Activated B cell treated with CpG ODN at 0.5 μM for 24 hours (primary cell): Measurements from ENCODE around the gene BNIP3. TPM values are rescaled to one million over a fixed set of nuclear protein-coding genes. Genes with fewer than 3 reads are reported as not detected.

Experiments
- ATAC-seq: fragments of 200-7000 bp; cut with Tn5 transposase; one replicate; pipeline ENCODE4 v1.10.0; 2021; ENCODE audit warnings: low read depth, mild to moderate bottlenecking, moderate library complexity
- CTCF ChIA-PET: fragments of 350-600 bp; sonication (Branson Sonifier 250); formaldehyde crosslinking; loops from one replicate; lab custom pipeline; 2021; ENCODE audit warnings: antibody characterized with exemption; lab: Charles Lee
- POLR2A ChIA-PET: fragments of 350-600 bp; sonication (Branson Sonifier 250); formaldehyde crosslinking; loops from one replicate; lab custom pipeline; 2021; ENCODE audit warnings: antibody characterized with exemption; lab: Charles Lee
- DNase-seq: peaks from one replicate; pipeline ENCODE4 v3.0.0; 2022
- H3K27ac Mint-ChIP-seq: one replicate; pipeline ENCODE4 v1.8.0; 2020; ENCODE audit warnings: mixed read lengths
- H3K27me3 Mint-ChIP-seq: one replicate; pipeline ENCODE4 v1.8.0; 2021; ENCODE audit warnings: mixed read lengths
- H3K36me3 Mint-ChIP-seq: one replicate; pipeline ENCODE4 v1.8.0; 2021; ENCODE audit warnings: low read depth, mixed read lengths
- H3K4me1 Mint-ChIP-seq: one replicate; pipeline ENCODE4 v1.8.0; 2021; ENCODE audit warnings: mixed read lengths
- H3K4me3 Mint-ChIP-seq: one replicate; pipeline ENCODE4 v1.8.0; 2020; ENCODE audit warnings: mild to moderate bottlenecking, mixed read lengths
- H3K9me3 Mint-ChIP-seq: one replicate; pipeline ENCODE4 v1.8.0; 2020; ENCODE audit warnings: mixed read lengths
- CTCF ChIP-seq: fragments of 200-600 bp; IDR thresholded peaks from one replicate; pipeline ENCODE4 v1.8.0; 2022; ENCODE audit warnings: antibody characterized with exemption, mild to moderate bottlenecking
- intact Hi-C: fragments of 100-400 bp; cut with micrococcal nuclease; formaldehyde crosslinking; loops from one replicate; pipeline ENCODE4 v1.15.1; 2024
- total RNA-seq: library from RNA; stranded (reverse); gene quantifications from 2 replicates; pipeline ENCODE4 v1.2.3, GENCODE V29; 2022

The BNIP3 gene
- total RNA-seq, 1 donor from 2014 or later, result 10.6 TPM

GRCh38 chr10:131936294-131936693, 45.4 kb downstream of the BNIP3 start:
- peaks cover 2% of the 10 kb centered on the region for H3K4me1 Mint-ChIP-seq
- TF ChIP-seq CTCF, result no peak
- no peaks in the 10 kb centered on the region for H3K27me3 Mint-ChIP-seq
- H3K4me3 Mint-ChIP-seq, result no peak overlapping the region
- DNase-seq (no peak), ATAC-seq (no peak)
- ChIA-PET CTCF (no interaction called here), POLR2A (no interaction called here)
- no peak overlapping the region for H3K27ac Mint-ChIP-seq
- peaks cover 52% of the 10 kb centered on the region for H3K36me3 Mint-ChIP-seq
- intact Hi-C loops, result no loop called here
- H3K9me3 Mint-ChIP-seq, result no peaks in the 10 kb centered on the region

GRCh38 chr10:131935260-131935659, 46.5 kb downstream of the BNIP3 start:
- Mint-ChIP-seq H3K36me3 (peaks cover 47% of the 10 kb centered on the region), H3K27ac (no peak overlapping the region), H3K9me3 (no peaks in the 10 kb centered on the region), H3K4me1 (peaks cover 6% of the 10 kb centered on the region), H3K27me3 (no peaks in the 10 kb centered on the region), H3K4me3 (no peak overlapping the region)
- no peak for TF ChIP-seq CTCF
- POLR2A ChIA-PET, result no interaction called here
- CTCF ChIA-PET, result no interaction called here
- intact Hi-C loops, result no loop called here
- ATAC-seq (no peak), DNase-seq (no peak)

- Mint-ChIP-seq H3K27ac (no peak overlapping the region), H3K4me1 (peaks cover 11% of the 10 kb centered on the region), H3K27me3 (no peaks in the 10 kb centered on the region), H3K4me3 (no peak overlapping the region), H3K36me3 (peaks cover 47% of the 10 kb centered on the region), H3K9me3 (no peaks in the 10 kb centered on the region)
- ChIA-PET CTCF (no interaction called here), POLR2A (no interaction called here)
- DNase-seq (no peak), ATAC-seq (no peak)
- intact Hi-C loops, result no loop called here
- TF ChIP-seq CTCF, result no peak
These were observed 47.0 kb downstream of the BNIP3 start for GRCh38 chr10:131934769-131935168.

- ChIA-PET POLR2A (no interaction called here), CTCF (no interaction called here)
- peaks cover 46% of the 10 kb centered on the region for H3K36me3 Mint-ChIP-seq
- intact Hi-C loops, result no loop called here
- DNase-seq, result no peak
- peaks cover 22% of the 10 kb centered on the region for H3K4me1 Mint-ChIP-seq
- no peak for TF ChIP-seq CTCF
- ATAC-seq, result no peak
- no peaks in the 10 kb centered on the region for H3K27me3 Mint-ChIP-seq
- H3K4me3 Mint-ChIP-seq, result no peak overlapping the region
- H3K27ac Mint-ChIP-seq, result no peak overlapping the region
- H3K9me3 Mint-ChIP-seq, result no peaks in the 10 kb centered on the region
These were observed 48.0 kb downstream of the BNIP3 start for GRCh38 chr10:131933696-131934086.

GRCh38 chr10:131933016-131933695, 48.6 kb downstream of the BNIP3 start:
- no peaks in the 10 kb centered on the region for H3K9me3 Mint-ChIP-seq
- H3K4me3 Mint-ChIP-seq, result no peak overlapping the region
- peaks cover 44% of the 10 kb centered on the region for H3K36me3 Mint-ChIP-seq
- ChIA-PET POLR2A (no interaction called here), CTCF (no interaction called here)
- intact Hi-C loops, result no loop called here
- no peaks in the 10 kb centered on the region for H3K27me3 Mint-ChIP-seq
- H3K27ac Mint-ChIP-seq, result no peak overlapping the region
- peaks cover 27% of the 10 kb centered on the region for H3K4me1 Mint-ChIP-seq
- DNase-seq (no peak), ATAC-seq (no peak)
- TF ChIP-seq CTCF, result no peak
